ENCODE measurements around the gene LONRF3. TPM values are rescaled to one million over a fixed set of nuclear protein-coding genes. Genes with fewer than 3 reads are reported as not detected.

The LONRF3 gene
- total and polyA plus RNA-seq, 2 experiments from 2014 or later = 2.6 to 6.5 TPM

DNA sequence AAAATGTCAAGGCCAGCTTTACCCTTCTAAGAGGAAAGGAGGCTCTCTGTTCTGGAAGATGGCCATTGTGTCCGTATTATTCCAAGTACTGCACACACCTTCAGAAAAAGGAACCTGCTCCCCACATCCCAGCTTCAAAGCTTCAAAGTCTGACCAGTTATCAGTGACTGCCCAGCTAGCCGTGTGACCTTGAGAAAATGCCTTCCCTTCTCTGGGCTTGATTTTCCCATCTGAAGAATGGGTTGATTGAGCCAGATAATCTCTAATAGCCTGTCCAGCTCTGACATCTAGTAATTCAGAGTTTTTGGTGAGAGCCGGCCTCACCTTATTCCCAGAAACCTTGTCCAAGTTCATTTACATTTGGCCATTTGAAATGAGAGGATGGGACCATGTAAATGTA is 3.0 kb downstream of the LONRF3 start:
- Histone ChIP-seq H3K4me2 (no peak overlapping the region), H3K9me2 (replicated peaks; ENCODE audit: insufficient read depth) (no peaks in the 10 kb centered on the region), H2AFZ (no peak overlapping the region), H3K27ac (no peak overlapping the region), H3K79me2 (no peaks in the 10 kb centered on the region), H3K36me3 (replicated peaks; ENCODE audit: insufficient read depth, low read depth) (no peaks in the 10 kb centered on the region), H3K4me1 (ENCODE audit: insufficient read depth) (no peaks in the 10 kb centered on the region), H3K4me3 (no peak overlapping the region), H3K9me3 (ENCODE audit: low read depth) (no peaks in the 10 kb centered on the region), H4K20me1 (ENCODE audit: insufficient read depth, poor library complexity, severe bottlenecking) (no peaks in the 10 kb centered on the region), H3K27me3 (peaks cover 20% of the 10 kb centered on the region)
- TF ChIP-seq EZH2phosphoT487 (IDR thresholded peaks at IDR 0.05; ENCODE audit: low read depth, severe bottlenecking, unreplicated experiment) (no peak), EZH2 (IDR thresholded peaks at IDR 0.05; ENCODE audit: borderline replicate concordance) (no peak), CTCF (IDR thresholded peaks at IDR 0.05; ENCODE audit: poor library complexity) (no peak)
- WGBS (ENCODE audit: low lambda C conversion rate, missing lambda C conversion rate) = 83% methylated on average over 3 of the region's 3 CpGs
- DNase-seq (ENCODE audit: low spot score) = no peak

DNA sequence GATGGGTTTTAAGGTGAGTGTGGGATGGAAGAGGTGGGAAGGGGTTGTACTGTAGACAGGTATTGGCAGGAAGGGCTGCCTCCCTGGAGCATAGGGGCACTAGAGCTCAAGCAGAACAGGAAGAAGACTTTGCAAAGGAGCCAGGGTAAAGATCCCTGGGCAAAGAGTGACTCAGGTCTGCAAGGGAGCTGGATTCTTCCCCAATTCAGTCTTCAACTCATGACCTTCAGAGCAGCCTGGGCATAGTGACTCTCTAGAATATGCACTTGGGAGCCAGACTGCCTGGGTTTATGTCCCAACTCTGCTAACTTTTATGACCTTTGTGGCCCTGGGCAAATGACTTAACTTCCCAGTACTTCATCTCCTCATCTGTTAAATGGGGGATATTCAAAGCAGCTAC is 4.0 kb downstream of the LONRF3 start:
- no peaks in the 10 kb centered on the region for H3K9me3 ChIP-seq (ENCODE audit: low read depth)
- no peak for DNase-seq (ENCODE audit: low spot score)
- no peaks in the 10 kb centered on the region for H4K20me1 ChIP-seq (ENCODE audit: insufficient read depth, poor library complexity, severe bottlenecking)
- no peaks in the 10 kb centered on the region for H3K79me2 ChIP-seq
- H2AFZ ChIP-seq = no peak overlapping the region
- no peak overlapping the region for H3K4me2 ChIP-seq
- H3K4me1 ChIP-seq (ENCODE audit: insufficient read depth) = no peaks in the 10 kb centered on the region
- no peaks in the 10 kb centered on the region for H3K36me3 ChIP-seq (replicated peaks; ENCODE audit: insufficient read depth, low read depth)
- no peak overlapping the region for H3K4me3 ChIP-seq
- H3K9me2 ChIP-seq (replicated peaks; ENCODE audit: insufficient read depth) = no peaks in the 10 kb centered on the region
- TF ChIP-seq EZH2phosphoT487 (IDR thresholded peaks at IDR 0.05; ENCODE audit: low read depth, severe bottlenecking, unreplicated experiment) (no peak), CTCF (IDR thresholded peaks at IDR 0.05; ENCODE audit: poor library complexity) (no peak), EZH2 (IDR thresholded peaks at IDR 0.05; ENCODE audit: borderline replicate concordance) (no peak)
- H3K27ac ChIP-seq = no peak overlapping the region
- H3K27me3 ChIP-seq = peaks cover 11% of the 10 kb centered on the region

GRCh38 chrX:118980761-118981160 is 6.3 kb downstream of the LONRF3 start:
- 78% methylated on average over 1 of the region's 1 CpG for WGBS (ENCODE audit: low lambda C conversion rate, missing lambda C conversion rate)
- TF ChIP-seq EZH2 (IDR thresholded peaks at IDR 0.05; ENCODE audit: borderline replicate concordance) (no peak), EZH2phosphoT487 (IDR thresholded peaks at IDR 0.05; ENCODE audit: low read depth, severe bottlenecking, unreplicated experiment) (no peak), CTCF (IDR thresholded peaks at IDR 0.05; ENCODE audit: poor library complexity) (no peak)
- Histone ChIP-seq H3K4me3 (no peak overlapping the region), H3K79me2 (no peaks in the 10 kb centered on the region), H2AFZ (no peak overlapping the region), H3K4me1 (ENCODE audit: insufficient read depth) (no peaks in the 10 kb centered on the region), H3K9me3 (ENCODE audit: low read depth) (no peaks in the 10 kb centered on the region), H3K27ac (no peak overlapping the region), H3K4me2 (no peak overlapping the region), H3K36me3 (replicated peaks; ENCODE audit: insufficient read depth, low read depth) (no peaks in the 10 kb centered on the region), H4K20me1 (ENCODE audit: insufficient read depth, poor library complexity, severe bottlenecking) (no peaks in the 10 kb centered on the region), H3K9me2 (replicated peaks; ENCODE audit: insufficient read depth) (no peaks in the 10 kb centered on the region), H3K27me3 (no peaks in the 10 kb centered on the region)
- DNase-seq (ENCODE audit: low spot score) = no peak

- no peaks in the 10 kb centered on the region for H3K9me3 ChIP-seq (ENCODE audit: low read depth)
- no peaks in the 10 kb centered on the region for H4K20me1 ChIP-seq (ENCODE audit: insufficient read depth, poor library complexity, severe bottlenecking)
- H3K79me2 ChIP-seq = no peaks in the 10 kb centered on the region
- H3K9me2 ChIP-seq (replicated peaks; ENCODE audit: insufficient read depth) = no peaks in the 10 kb centered on the region
- no peak overlapping the region for H3K4me3 ChIP-seq
- H3K4me1 ChIP-seq (ENCODE audit: insufficient read depth) = no peaks in the 10 kb centered on the region
- H3K36me3 ChIP-seq (replicated peaks; ENCODE audit: insufficient read depth, low read depth) = no peaks in the 10 kb centered on the region
- no peak for DNase-seq (ENCODE audit: low spot score)
- H3K4me2 ChIP-seq = no peak overlapping the region
- 85% methylated on average over 6 of the region's 6 CpGs for WGBS (ENCODE audit: low lambda C conversion rate, missing lambda C conversion rate)
- H3K27ac ChIP-seq = no peak overlapping the region
- no peak for TF ChIP-seq EZH2 (IDR thresholded peaks at IDR 0.05; ENCODE audit: borderline replicate concordance)
- no peak for TF ChIP-seq CTCF (IDR thresholded peaks at IDR 0.05; ENCODE audit: poor library complexity)
- TF ChIP-seq EZH2phosphoT487 (IDR thresholded peaks at IDR 0.05; ENCODE audit: low read depth, severe bottlenecking, unreplicated experiment) = no peak
- no peaks in the 10 kb centered on the region for H3K27me3 ChIP-seq
- H2AFZ ChIP-seq = no peak overlapping the region
Observed at GRCh38 chrX:118983513-118983912, 9.1 kb downstream of the LONRF3 start.
